G401.6 (cell line): ENCODE results near the gene CCDC86.

Source experiments
- FAIRE-seq: peaks from 2 replicates; lab custom pipeline; 2012; peaks lifted over from hg19 to GRCh38; lab: Jason Lieb, UNC

CCDC86 gene

DNA sequence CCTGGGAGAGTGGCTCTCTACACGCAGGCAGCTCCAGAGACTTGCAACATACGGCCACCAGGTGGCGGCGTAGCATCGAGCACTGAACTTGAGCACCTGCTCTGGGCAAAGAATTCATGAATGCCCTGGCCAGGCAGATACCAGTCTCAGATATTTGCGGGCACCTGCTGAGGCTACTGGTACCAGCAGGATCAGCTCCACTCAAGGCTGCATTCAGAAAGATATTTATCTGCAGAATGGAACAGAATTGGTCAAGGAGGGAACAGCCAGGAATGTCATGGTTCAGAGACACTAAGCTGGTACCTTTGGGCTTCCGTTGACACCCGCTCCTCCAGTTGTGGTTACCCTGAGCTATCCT is 10.8 kb upstream of the CCDC86 start:
- FAIRE-seq = no peak

DNA sequence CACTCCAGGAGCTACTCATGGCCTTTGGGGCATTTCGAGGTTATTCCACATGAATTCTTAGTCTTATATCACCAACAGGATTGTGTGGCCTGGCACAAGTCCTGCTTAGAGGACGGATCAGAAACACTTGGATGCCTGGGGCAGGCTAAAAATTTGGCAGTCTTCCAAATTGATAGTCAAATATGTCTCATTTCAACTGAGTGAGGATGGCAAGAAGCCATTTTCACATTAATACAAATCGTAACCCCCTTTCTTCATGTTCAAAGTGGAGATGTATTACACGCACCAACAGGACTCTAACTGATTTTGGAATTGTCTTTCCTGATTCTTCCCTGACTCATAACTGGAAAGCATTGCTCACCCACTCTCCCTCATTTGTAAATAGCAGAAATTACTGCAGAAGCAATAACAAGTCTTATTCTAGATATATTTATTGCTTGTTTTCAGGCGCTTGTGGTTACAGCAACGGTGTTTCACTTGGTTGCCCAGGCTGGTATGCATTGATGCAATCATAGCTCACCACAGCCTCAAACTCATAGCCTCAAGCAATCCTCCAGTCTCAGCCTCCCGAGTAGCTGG is 10.3 kb upstream of the CCDC86 start:
- FAIRE-seq = no peak

DNA sequence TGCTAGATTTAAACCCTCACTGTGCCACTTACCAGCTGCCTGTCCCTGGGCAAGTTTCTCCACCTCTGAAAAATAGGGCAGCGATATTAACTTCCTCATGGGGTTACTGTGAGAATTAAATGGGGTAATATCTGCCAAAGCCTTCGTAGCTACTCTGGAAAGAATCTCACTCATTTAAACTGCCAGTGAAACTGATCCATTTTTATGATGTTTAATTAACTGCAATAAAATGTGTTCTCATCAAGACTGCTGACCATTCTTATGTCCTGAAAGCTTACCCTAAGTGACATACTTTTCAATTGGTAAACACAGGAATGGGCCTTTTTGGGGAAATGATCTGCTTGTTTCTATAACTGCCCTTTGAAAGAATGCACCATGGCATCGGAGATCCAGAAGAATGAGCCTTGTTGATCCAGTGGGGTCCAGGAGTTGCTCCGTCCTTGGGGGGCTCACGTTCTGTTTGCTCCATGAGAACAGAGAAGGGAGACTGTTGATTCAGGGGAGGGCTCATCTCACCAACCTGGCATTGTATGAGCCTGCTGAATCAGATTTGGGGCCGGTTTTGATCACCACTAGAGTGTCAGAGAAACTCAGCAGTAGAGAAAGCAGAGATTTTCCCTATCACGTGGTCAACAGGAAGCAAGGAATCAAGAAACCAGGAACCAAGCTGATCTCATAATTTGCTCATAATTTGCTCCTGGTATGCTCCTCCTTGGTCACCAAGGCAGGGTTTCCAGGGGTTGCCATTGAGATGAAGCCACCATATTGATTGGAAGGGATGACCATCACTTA is 7.0 kb upstream of the CCDC86 start:
- no peak for FAIRE-seq

DNA sequence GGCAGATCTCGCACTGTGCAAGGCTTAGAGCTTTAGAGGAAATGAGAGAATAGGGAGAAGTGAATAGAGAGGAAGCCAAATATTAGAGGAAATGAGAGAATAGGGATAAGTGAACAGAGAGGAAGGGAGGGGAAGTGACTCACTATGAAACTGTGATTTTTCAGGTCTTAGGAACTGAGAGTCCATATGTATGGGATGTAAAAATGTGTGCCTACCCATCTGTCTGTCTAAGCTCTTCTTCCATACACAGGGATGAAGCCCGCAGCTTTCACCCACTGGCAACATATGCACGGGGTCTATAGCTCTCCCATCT is 6.4 kb upstream of the CCDC86 start:
- FAIRE-seq = no peak

- FAIRE-seq = no peak
Measured at GRCh38 chr11:60836866-60837515, 4.9 kb upstream of the CCDC86 start.

DNA sequence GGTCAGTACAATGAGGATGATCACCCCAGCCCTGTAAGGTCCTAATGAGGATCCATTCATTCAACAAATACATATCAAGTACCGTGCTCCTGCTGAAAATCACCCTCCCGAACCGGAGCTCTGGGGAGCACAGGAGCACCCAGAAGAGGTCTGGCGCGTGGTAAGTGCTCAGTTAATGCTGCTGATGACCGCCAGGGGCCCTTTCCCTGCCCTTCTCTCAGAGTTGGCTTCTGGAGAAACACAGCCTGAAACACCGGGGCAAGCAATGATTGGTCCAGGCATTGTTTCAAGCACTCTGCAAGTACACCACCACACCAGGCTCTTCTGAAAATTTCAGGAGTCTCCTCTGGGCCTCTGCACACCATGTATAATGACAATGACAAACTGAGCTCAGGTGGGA is 3.8 kb upstream of the CCDC86 start:
- FAIRE-seq = no peak

DNA sequence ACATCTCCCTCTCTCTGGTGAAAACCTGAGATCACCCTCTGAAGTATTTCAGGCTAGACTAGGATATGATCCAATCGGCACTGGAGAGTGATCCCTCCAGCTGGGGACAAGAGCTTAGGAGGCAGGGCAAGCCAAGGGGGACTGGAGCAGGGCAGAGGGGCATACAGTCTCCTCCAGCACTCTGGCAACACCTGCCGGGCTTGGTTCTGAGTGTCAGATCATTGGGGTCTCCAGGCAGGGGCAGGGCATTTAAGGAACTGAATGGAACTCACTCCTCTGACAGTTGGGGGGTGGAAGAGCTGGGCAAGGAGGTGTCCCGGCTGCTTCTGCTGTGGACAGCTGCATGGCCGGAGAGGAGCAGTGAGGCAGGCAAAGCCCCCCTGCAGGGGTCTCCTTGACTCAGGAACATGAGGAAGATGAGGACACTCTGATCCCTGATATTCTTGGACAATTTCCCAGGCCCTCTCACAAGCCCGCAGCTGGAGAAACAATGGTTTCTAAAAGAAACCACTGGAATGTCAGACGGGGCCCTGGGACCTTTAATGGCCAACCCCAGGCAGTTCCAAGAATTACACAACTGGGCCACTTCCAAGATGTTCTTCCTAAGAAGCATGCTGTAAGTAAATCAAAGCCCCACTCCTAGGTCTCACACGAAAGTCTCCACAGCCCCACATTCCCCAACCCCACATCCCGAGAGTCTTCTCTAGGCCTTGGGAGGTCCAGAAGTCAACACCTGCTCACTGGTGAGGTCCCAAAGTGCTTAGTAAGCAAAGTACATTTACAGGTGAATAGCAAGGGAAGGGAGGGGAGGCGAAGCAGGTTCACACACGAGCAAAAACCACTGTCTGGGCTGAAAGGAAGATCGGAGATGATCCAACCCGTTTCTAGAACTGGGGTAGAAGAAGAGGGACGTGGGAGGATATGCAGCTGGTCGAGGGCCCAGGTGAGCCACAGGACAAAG is 1.2 kb upstream of the CCDC86 start:
- no peak for FAIRE-seq

GRCh38 chr11:60842668-60843600 is 1.0 kb downstream of the CCDC86 start:
- FAIRE-seq = no peak

DNA sequence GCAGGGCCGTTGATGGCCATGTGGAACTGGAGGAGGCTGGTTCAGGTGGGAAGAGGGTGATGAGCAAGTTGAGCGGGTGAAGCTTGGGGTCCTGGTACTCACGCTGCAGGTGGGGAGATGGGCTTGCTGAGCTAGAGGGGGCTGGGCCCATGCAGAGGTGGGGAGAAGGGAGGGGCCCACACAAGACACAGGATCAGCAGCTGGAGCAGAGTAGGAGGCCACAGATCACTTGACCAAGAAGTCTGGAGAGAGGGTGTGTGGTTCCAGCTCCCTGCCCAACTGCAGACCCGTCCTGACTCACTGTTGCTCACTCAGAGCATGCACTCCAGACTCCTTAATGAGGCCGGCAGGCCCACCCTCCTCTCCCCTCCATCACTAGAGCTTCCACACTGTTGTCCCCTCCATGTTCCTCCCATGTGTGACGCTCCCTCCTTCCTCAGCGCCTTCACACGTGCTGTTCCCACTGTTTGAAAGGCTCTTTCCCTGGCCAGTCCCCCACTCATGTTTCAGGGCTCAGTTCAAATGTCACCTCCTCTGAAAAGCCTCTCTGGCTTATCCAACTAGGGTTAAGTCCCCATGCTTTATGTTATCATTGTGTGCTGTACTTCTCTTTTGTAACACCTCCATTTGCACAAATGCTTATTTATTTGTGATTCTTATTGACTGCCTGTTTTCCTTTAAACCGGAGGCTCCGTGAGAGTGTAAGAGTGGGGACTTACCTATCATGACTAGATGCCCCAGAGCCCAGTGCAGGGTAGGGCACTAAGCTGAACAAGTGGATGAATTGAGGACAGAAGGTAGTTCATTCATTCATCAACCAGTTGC is 2.3 kb downstream of the CCDC86 start:
- FAIRE-seq = no peak

DNA sequence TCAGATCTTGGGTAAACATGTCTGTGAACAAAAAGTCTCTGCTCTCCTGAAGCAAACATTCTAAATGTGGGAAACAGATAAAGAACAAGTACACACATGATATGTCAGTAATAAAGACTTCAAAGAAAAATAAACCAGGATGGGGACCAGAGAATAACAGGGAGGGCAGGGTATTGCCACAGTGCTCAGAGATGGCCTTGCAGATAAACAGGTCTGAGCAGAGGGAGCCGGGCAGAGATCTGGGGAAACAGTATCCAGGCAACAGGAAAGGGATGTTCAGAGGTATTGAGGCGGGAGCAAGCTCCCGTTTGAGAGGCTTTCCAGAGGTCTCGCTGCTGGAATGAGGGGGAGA is 2.9 kb downstream of the CCDC86 start:
- FAIRE-seq = no peak

DNA sequence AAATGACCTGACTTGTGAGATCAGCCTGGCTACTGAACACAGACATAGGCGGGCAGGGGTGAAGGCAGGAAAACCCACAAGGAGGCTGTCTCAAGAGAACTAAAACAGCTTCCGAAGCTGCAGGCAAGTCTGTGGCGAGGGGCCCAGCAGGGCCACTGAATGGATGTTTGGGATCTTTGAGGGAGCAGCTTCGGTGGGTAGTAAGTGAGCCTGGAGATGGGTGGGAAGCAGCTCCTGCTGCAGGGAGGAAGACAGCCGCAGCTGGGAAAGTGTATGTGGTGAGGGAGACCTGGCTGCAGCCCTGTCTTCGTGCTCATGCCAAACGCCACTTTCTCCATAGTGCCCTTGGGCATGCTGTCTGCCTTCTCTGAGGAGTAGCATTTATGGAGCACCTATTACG is 3.4 kb downstream of the CCDC86 start:
- FAIRE-seq = no peak

DNA sequence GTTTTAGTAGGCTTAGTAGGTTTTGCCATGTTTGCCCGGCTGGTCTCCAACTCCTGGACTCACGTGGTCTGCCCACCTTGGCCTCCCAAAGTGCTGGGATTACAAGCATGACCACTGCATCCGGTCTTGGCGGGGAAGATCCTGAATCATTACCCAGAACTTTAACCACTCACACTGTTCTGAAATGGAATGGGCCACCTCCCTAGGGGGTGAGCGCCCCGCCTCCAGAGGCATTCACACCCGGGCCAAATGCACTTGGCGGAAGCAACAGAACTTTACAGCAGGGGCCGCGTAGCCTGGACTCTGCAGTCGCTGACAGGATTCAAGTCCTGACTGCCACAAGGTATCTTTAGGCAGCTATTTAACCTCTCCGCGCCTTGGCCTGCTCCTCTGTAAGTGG is 5.4 kb downstream of the CCDC86 start:
- no peak for FAIRE-seq

- no peak for FAIRE-seq
Measured at GRCh38 chr11:60847896-60848295, 6.0 kb downstream of the CCDC86 start.

DNA sequence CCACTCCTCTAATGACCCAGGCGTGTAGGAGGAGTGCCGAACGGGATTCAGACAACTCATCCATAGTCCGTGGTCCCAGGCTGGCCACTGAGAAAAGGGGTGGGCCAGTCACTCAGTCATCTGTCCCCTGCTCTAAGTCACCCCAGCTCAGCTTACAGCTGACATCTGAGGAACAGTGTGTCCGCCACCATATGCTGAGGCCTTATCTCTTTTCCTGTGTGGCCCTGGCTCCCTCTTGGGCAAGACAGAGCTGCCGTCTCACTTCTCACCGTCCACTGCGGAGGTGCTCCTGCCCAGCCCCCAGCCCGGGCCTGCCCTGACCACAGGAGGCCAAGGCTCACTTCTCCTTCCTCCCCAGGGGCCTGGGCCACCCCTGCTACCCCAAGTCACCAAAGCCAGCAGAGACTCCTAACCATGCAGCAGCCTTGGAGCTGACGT is 6.8 kb downstream of the CCDC86 start:
- FAIRE-seq = no peak

DNA sequence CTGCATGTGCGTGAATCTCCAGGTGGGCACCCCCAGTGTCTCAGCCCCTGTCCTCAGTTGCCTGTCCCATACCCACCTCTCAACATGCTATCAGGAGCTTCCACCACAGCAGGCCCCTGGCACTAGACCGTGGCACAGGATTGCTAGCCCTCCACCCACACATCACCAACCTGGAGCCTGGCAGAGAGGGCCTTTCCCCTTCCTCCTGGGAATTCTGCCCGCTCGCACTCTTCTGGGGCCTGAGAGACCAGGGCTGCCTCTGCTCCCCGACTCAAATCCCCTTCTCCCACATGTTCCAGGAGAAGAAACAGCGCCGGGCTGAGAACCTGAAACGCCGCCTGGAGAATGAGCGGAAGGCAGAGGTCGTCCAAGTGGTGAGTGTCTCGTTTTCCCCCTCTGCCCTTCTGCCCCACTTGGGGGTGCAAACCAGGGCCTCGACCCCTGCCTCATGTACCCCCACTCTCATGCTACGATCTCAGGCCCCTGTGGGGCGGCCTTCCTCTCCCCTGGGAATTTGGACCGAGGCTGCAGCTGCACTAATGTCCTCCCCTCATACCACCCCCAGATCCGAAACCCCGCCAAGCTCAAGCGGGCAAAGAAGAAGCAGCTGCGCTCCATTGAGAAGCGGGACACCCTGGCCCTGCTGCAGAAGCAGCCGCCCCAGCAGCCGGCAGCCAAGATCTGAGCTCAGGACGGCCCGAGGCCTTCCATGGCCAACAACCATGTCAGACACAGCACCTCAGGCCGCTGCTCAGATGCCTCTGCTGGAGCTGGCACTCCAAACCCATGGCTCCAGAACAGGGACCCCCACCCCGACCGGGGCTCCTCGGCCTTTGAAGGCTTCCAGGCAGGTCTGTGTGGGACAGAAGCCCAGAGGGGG is 8.0 kb downstream of the CCDC86 start:
- no peak for FAIRE-seq

DNA sequence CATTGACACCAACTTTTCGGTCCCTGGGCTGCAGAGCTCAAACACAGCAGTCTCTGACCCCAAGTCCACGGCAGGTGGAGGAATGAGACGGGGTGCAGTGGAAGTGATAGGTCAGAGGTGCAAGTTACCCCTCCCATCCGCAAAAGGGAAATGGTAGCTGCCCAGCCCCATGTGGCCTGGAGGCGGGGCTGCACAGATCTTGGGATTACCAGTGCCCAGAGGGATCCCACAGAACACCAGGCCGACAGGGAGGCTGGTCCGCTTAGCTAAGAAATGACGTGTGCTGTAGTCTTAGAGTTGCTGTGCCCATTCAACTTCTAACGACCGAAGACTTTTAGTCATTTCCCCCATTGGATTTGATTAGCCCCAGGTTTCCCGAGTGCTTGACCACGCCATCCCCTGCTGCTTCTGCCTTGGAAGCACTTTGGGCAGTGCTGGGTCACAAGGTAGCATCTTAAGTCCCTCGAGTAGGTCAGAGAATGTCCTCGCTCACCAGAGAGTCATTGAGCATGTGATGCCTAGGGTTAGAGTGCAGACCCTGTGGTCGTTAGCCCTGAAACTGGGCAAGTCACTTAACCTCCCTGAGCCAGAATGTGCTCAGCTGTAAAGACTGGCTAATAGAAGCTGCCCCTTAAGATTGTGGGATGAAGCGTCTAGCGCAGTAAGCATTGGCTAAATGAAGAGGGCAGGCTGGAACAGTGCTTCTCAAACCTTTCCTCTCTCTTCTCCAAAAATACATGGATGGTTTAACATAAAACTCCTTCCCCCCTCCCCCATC is 9.6 kb downstream of the CCDC86 start:
- FAIRE-seq = no peak

DNA sequence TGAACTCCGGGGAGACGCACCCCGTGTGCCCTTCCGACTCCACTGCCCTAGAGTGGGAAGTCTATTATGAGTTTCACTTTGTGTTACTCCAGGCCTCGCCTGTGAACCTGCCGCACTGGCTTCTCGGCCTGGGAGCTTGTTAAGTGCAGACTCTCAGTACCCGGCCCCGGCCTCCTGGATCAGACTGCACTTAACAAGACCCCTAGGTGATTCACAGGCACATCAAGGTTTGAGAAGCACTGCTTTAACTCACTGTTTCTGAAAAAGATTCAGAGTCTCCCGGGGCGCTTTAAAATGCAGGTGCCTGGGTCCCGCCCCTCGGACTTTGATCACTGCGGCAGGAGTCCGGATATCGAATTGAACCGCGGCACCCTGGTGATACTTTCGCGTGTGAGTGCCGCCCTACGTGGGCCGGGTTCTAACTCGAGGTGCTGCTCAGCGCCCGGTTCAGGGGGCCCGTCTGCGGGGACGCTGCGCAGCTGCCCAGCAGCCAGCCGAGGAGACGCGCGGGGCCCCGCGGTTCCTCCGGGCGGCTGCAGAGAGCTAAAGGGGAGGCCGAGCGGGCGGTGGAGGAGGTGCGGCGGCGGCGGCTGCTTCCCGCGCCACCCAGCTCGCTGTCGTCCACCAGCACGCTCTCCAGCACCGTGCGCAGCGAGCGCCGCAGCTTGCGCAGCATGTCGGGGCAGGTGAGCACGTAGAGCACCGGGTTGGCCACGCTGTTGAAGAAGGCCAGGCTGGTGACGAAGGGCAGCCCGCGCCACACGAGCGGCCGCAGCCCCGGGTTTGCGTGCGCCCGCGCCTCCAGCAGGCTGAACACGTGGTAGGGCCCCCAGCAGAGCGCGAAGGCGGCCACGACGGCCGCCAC is 10.4 kb downstream of the CCDC86 start:
- FAIRE-seq = no peak
